Activated CD4-positive, CD25-positive, alpha-beta regulatory T cell treated with anti-CD3 and anti-CD28 coated beads, Interleukin-2, amount 50 U/mL, for 72 hours (primary cell): ENCODE measurements around the gene JARID2.

Experiments used
- DNase-seq: peaks from one replicate; pipeline ENCODE4 v3.0.0; 2021

JARID2 gene

DNA sequence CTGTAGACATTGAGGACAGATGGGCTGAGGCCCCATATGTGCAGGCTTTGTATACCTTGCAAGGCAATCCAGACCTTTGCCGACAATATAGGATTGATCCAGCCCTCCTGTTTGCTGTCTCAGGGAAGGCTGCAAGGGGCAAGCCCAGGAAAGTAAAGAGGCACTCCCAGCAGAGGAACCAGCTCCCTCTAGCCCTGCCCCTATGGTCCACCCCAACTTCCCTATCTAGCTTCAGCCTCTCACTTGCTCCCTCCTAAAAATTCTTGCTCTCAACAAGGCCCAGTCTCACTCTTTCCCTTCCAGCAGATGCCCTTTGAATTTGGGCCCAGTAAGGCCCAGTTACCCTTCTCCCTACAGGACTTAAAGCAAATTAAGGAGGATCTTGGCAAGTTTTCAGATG lies 92.6 kb downstream of the JARID2 start:
- DNase-seq, result no peak

DNA sequence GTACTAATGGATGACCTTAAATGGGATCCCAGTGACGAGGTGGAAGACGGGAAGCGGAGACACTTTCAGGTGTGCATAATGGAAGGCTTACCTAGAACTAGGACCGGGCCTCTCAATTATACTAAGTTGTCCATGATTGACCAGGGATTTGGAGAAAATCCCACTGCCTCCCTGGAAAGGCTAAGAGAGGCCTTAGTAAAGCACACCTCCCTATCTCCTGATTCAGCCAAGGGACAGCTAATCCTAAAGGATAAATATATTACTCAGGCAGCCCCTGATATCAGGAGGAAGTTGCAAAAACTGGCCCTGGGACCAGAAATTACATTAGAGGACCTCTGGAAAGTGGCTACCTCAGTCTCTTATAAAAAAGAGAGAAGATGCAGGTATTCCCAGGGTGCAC lies 93.2 kb downstream of the JARID2 start:
- no peak for DNase-seq

DNA sequence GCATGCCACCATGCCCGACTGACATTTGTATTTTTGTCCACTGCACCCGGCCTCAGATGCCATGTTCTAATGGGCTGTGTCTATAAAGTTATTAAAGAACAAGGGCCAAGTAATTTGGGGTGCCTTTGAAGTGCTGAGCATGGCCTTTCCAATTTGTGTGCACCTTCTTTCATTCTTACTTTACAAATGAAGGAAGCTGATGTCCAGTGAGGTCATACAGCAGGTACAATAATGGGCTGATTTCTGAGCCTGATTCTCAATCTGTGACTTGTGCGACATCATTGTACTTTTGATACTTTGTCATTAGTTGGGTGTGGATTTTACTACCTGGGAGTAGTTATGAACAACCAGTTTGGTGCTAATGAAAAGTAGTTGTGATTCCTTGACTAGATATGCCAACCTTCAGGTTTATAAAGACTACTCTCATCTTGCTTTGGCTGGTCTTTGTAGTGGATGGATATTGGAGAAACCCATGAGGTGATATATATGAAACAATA lies 94.3 kb downstream of the JARID2 start:
- no peak for DNase-seq

DNA sequence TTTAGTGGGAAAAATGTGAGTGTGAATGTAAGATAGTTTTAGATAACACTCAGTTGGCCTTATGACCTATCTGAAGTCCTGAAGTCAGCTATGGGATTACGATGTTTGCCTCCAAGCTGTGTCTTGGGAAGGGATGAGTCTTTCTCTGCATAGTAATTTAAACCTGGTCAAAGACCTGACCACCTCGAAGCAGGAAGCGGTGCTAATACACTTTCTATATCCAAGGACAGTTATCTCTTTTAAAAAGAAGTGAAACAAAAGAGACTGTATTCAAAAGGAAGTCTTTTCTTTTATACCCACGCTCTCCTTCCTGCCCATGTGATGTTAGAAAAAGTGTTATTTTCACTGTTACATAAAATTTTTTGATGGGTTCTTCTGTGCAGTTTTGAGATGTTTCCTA lies 94.9 kb downstream of the JARID2 start:
- no peak for DNase-seq

DNA sequence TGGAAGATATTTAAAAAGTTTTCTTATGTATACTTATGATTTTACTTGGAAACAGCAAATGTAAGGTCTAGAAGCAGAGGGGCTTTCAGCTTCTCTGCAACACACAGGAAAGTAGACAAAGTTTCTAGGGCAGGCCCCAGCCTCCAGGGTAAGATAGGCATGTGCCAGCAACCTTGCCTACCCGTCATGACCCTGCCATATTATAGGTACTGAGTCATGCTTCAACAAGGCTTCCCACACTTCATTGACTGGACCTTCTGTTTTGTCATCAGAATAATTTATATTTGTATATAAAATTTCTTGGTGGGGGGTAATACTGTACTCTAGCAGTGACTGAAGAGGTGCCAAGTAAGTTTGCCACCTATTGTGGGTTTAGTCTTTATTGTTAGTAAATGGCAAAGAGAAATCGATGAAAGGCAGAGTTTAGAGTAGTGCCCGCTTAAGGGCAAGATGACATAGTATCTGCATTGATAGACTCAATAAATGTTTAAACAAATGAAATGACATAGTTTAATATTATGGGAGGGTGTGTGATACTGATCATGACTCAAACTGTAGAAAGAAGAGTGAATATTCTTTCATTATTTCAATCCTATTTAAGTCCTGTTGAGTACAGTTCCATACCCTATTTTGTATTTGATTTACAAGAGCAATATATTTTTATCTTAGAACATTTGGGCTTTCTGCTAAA lies 95.6 kb downstream of the JARID2 start:
- no peak for DNase-seq

DNA sequence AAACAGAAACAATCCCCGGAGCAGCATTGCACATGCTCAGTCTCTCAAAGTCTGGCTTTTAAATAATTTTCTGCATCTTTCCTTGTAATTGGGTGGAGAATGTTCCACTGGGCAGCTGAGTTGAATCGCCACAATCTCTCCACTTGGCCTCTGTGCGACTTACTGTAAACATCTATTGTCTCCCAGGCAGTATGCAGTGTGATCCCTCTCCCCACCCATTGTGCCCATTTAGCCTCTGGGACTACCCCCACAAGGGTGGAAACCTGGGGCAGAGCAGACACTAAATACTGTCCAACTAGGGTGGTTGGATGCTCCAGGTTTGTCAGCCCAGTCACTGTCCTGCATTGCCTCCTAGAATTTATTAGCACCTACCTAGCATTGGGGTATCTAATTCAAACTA lies 96.2 kb downstream of the JARID2 start:
- DNase-seq, result no peak

DNA sequence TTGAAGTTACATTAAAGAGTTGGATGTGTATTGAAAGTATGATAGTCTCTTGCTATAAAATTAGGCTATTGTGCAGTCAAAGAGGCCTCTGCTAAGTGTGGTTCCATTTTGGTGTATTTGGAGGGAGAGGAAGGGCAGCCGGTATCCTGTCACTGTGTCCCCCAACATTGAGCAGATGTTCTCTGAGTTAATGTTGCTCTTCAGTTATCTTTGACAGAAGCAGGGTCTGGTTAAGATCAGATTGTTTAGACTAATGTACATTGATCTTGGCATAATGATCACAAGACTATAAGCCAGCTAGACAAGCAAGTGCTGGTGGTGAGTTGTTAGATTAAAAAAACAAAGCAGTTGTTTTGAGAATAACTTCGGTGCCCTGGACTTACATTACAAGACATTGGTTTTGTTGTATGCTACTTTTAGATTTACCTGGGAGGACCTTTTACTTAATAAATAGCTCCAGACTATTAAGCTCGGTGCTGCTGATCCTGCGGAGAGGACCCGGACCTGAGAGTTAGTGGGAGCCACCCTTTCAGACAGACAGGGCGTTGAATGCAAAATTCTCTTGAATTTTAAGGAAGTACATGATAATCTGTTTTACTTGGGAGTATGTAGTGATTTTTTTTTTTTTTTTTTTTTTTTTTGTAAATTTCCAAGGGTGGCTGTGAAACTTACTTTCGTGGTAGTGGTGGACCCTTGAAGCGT lies 97.8 kb downstream of the JARID2 start:
- no peak for DNase-seq

DNA sequence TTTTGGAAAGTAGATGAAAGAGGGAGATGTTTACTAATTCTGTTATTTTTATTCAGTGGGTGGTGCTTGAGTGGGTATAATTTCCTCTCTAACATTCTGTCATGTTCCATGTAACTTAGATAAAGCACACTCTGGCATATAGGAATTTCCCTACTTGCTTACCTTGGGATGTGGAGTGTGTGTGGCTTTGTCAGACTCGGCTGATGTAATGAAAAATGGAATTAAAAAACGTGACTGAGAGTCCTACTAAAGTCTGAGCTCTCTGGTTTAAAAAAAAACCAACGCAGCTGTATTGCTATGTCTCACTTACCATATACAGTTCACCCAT lies 98.3 kb downstream of the JARID2 start:
- no peak for DNase-seq

DNA sequence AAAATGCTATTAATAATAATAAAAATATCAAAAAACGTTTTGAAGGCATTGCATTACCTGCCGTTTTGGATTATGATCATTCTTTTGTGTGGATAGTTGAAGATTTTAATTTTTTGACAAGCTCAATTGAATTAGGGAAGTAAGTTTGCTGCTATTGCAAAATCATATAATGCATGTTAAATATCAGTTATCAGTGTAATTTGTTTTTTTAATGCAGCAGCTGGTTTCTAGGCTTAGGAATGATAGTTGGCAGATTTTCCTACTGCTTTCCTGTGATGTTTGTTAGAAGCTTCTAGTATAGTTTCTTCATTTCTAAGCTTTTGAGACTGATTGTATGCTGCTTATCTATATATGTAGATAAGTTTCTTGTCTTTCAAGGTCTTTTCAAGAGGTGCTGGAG lies 99.0 kb downstream of the JARID2 start:
- no peak for DNase-seq

DNA sequence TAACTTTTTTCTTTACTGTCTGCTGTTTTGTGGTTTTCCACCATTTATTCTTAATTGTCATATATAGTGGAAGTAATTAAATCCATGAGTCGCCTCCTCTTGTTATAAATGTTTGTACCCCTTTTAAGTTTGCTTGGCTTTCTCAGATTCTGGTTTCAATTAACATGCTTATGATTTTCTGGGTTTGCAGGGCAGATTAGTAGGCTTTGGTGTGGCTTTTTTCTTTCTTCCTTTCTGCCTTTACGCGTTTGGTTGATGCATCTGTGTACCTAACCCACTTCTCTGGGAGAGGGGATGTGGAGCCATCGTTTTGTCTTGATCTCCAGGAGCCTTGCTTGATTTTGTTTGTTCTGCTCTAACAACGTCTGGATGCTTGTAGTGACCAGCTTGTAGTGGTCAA lies 100.4 kb downstream of the JARID2 start:
- no peak for DNase-seq

DNA sequence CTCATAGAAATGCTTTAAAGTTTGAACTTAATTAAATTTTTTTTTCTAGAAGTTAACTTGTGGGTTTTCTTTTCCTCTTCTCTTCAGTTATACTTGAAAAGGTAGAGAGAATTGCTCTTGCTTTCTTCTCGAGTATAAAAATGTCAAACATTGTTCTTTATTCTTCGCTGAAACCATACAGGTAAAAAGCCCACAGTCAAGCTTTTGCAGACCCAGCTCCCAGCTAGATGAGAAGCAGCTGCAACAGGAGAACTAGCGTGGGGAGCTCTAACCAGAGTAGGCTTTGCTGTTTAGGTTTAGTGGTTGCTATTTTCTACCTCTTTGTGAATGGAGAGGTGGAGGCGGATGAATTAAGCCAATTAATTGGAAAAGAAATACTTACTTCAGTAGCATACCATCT lies 102.7 kb downstream of the JARID2 start:
- DNase-seq, result no peak

DNA sequence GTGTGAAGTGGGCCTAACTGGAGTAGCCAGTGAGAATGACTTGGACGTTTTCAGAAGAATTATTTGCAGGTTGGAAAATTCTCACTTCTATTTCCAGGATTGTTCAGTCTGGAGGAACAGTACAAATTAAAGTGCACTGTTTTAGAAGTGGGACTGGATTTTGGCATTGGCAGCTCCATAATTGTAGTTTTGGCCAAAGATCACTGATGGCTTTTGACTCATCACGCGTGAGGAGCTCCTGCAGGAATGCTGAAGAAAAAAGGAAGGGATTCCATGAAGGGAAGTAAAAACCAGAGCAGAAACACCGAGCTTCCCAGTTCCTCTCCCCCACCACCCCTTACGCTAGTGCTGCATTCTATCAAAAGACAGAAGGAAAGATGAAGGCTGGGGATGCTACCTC lies 103.5 kb downstream of the JARID2 start:
- no peak for DNase-seq

DNA sequence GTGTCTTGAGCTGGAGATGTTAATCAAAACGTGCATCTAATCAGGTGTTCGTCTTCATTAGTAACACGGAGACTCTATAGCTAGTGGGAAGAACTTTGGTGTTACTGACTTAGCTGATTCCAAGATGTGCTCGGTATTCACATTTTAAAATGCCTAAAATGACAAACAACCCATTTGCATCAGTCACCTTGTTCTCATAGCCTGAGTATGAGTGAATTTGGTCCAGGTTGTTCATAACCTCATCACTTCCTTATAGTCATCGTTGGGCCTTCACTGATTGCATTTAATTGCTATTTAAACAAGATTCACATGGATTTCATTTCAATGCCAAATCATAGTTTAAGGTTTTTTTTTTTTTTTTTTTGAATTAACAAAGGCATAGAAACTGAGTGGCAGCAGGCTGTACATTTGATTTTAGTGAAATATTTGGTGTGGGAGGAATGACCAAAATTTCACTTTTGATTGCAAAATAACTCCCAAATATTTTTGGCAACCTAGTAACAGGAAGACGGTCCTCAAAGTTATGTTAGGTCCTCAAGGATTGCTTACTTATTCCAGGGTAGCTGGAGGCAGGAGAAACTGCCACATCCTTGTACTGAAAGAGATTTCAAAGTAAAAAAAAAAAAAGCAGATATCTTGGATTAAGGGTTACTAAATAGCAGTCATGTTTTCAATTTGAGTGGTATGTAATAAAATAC lies 104.7 kb downstream of the JARID2 start:
- DNase-seq, result no peak

DNA sequence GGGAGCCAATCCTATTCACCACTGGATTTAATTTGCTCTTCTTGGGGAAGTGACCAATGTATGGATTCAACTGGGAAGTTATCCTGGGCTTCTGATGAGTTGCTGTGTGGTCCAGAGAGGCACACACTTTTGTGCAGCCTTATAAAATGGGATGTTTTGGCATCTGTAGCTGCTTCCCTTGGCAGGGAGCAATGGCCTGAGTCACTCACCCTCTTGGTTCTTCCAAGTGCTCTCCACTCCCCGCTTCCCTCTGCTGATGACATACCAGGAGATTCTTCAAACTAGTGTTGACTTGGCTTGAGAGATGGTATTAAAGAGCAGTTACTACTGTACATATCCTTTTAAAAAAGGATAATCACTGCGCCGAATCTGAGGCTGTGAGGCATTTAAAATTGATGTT lies 105.8 kb downstream of the JARID2 start:
- no peak for DNase-seq

DNA sequence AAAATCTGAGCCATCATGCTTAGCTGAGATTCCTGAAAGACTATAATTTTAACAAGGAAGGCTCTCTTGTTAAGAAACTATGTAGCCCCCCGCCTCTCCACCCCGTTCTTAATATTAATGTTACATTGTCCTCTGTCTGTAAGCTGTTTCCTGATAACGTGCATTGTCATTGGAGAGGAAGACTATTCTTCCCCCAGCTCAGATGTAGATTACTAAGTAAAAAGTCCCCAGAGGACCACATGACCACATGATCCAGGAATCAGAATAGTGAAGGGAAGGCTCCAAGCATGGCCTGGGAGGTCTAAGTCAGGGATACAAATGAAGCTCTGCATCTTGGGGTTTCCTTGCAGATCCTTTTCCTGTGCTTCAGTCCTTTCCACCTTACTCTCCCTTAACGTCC lies 106.4 kb downstream of the JARID2 start:
- DNase-seq, result no peak

DNA sequence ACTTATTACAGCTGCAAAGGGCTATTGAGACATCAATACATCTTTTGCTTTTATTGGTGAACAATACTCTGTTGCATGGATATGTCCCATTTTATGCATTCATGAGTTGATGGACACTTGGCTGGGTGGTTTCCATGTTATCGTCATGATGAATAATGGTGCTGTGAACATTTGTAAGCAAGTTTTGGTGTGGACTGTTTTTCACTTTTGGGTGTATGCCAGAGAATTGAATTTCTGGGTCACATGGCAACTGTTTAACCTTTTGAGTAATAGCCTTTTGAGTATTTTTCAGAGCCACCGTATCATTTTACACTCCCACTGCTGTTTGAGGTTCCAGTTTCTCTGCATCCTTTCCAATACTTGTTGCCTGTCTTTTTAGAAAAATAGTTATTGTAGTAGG lies 107.0 kb downstream of the JARID2 start:
- DNase-seq, result no peak

DNA sequence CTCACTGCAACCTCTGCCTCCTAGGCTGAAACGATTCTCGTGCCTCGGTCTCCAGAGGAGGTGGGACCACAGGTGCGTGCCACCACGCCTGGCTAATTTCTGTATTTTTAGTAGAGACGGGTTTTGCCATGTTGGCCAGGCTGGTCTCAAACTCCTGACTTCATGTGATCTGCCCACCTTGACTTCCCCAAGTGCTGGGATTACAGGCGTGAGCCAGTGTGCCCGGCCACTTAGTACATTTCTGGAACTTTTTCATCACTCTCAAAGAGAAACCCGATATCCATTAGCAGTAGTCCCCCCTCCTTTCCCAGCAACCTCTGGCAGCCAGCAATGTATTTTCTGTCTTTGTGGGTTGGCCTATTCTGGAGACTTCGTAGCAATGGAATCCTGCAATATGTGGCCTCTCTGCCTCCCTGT lies 109.8 kb downstream of the JARID2 start:
- no peak for DNase-seq

DNA sequence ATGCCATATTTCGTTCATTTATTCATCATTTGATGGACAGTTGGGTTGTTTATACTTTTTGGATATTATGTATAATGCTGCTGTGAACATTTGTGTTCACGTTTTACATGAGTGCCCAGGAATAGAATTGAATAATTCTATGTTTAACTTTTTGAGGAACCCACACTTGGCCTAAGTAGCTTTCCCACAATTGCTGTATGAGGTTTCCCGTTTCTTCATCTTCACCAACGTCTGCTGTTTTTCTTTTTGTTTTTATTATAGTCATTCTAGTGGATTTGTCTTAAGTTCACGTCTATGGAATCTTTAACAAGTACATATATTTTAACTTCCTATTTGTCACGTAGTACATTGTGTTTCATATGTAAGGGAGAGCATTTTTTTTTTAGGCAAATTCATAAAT lies 110.3 kb downstream of the JARID2 start:
- no peak for DNase-seq

DNA sequence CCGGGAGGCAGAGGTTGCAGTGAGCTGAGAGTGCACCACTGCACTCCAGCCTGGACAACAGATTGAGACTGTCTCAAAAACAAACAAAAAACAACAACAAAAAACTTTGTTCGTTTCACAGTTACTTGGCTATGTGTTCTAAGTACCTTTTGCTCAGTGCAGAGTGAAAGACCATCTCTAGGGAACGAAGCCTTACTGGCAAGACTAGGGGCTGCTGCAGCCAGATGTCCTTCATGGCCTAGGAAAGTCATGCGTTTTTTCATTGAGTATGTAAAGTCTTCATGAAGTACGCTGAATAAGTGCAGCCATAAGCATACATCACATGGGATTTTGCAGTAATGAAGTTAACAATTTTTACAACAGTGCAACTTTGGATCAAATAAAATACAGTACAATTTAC lies 111.1 kb downstream of the JARID2 start:
- DNase-seq, result no peak

DNA sequence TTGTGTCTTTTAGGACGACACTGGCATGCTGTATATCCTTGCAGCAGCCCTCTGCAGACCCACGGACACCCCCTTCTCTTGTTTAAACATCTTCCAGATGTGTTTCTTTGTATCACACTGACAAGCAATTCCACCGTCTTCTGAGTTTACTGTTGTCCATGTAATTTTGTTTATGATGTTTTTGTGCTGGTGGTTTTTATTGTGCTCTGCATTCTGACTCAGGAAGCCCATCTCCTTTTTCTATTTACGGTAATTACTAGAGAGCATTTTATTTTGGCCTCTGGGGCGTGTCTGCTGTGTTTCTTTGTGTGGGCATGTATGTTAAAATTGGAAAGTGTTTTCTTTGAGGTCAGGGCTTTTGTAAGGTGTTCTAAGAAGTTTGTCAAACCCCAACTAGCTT lies 111.9 kb downstream of the JARID2 start:
- no peak for DNase-seq

DNA sequence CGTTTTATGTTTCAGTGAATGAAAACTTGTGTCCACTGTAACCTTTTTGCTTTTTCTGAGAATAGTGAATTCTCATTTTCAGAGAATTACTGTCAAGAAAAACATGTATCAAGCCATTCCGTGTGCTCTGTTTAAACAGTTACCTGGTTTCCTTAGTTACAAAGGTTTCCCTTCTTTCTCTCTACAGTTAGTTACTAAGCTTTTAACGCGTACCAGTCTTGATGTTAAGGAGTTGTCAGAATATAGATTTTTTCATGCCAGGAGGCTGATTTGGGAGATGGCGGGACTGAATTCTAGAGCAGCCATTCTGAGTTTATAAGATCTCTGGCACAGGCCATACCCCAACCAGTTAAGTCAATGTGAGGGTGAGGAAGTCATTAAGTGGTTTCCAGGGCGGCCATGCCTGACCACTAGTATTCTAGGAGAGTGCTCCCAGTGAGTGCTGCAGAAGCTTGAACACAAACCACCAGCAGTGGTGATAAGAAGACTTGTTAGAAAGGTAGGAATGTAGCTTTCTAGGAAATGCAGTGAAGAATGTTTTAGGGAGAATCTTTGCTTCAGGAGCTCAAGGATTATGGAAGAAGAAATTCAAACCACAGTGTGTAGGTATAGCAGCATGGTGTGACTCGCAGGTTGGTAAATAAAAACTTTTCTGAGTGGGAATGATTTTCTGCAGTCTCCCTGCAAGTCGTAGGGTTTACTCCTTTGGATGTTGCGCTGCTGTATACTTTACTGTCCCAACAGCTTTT lies 112.9 kb downstream of the JARID2 start:
- no peak for DNase-seq

DNA sequence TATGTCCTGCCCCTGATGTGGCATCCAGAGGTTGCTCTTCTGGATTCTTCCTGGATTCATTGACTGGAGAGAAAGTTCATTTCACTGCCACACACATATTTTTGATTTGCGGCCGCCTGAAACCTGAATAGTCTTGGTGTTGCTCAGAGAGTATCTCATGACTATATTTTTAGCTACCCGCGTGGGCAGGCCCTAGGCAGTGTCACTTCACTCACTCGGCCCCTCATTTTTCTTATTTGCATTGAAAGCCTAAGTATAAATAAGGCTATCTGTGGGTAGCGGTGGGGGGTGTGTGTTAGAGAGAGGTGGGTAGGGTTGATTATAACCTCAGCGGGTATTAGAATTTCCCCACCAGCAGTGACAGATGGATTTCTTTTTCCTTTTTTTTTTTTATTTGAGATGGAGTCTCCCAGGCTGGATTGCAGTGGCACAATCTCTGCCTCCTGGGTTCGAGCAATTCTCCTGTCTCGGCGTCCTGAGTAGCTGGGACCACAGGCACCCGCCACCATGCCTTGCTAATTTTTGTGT lies 113.5 kb downstream of the JARID2 start:
- DNase-seq, result no peak

DNA sequence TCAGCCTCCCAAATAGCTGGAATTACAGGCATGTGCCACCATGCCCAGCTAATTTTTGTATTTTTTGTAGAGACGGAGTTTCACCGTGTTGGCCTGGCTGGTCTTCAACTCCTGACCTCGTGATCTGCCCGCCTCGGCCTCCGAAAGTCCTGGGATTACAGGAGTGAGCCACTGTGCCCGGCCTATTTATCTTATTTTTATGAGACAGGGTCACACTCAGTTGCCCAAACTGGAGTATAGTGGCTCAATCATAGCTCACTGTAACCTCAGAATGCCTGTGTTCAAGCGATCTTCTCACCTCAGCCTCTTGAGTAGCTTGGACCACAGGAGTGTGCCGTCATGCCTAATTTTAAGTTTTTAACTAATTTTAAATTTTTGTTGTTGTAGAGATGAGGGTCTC lies 114.4 kb downstream of the JARID2 start:
- DNase-seq, result no peak
